ENCODE data around the gene ARL6IP5. TPM values are rescaled to one million over a fixed set of nuclear protein-coding genes. Genes with fewer than 3 reads are reported as not detected.

Gene ARL6IP5
- total RNA-seq, 1 experiment from 2014 or later: 30.0 TPM

GRCh38 chr3:69063636-69064035 lies 21.1 kb upstream of the ARL6IP5 start:
- Histone ChIP-seq H3K4me3 (replicated peaks in 1 of 2; ENCODE audit: low read depth in 1 of 2, low read length in 2 of 2) (no peak overlapping the region), H2AFZ (ENCODE audit: low read depth, low read length, poor library complexity, severe bottlenecking) (no peak overlapping the region), H4K20me1 (ENCODE audit: insufficient read depth) (no peaks in the 10 kb centered on the region), H3K36me3 (ENCODE audit: control insufficient read depth in 1 of 2, insufficient read depth in 2 of 2, low read length in 2 of 2) (peaks cover 18 to 26% of the 10 kb centered on the region in 2 experiments; a peak in 3 of 4 replicates), H3K9me2 (ENCODE audit: insufficient read depth) (no peaks in the 10 kb centered on the region), H3K79me2 (ENCODE audit: insufficient read depth, low read length) (no peaks in the 10 kb centered on the region), H3K9ac (ENCODE audit: low read length) (no peak overlapping the region), H3K4me1 (ENCODE audit: control insufficient read depth in 1 of 2, insufficient read depth in 2 of 2, low read length in 2 of 2) (no peaks in the 10 kb centered on the region), H3K27me3 (ENCODE audit: insufficient read depth, low read length) (no peaks in the 10 kb centered on the region), H3K9me3 (ENCODE audit: control insufficient read depth in 1 of 2, insufficient read depth in 1 of 2, low read depth in 1 of 2, low read length in 2 of 2) (no peaks in the 10 kb centered on the region), H3K4me2 (ENCODE audit: low read length) (no peak overlapping the region), H3K27ac (ENCODE audit: low read depth, low read length) (no peak overlapping the region)
- RAD21 ChIA-PET (ENCODE audit: low non-redundant PET in 1 of 2, low total read pairs in 2 of 2, uncharacterized antibody in 2 of 2, unreplicated experiment in 2 of 2): no interaction called here
- CTCF ChIA-PET: no interaction called here
- TF ChIP-seq, protein P1, sequence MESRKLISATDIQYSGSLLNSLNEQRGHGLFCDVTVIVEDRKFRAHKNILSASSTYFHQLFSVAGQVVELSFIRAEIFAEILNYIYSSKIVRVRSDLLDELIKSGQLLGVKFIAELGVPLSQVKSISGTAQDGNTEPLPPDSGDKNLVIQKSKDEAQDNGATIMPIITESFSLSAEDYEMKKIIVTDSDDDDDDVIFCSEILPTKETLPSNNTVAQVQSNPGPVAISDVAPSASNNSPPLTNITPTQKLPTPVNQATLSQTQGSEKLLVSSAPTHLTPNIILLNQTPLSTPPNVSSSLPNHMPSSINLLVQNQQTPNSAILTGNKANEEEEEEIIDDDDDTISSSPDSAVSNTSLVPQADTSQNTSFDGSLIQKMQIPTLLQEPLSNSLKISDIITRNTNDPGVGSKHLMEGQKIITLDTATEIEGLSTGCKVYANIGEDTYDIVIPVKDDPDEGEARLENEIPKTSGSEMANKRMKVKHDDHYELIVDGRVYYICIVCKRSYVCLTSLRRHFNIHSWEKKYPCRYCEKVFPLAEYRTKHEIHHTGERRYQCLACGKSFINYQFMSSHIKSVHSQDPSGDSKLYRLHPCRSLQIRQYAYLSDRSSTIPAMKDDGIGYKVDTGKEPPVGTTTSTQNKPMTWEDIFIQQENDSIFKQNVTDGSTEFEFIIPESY (IDR thresholded peaks at IDR 0.05; ENCODE audit: extremely low read depth, insufficient replicate concordance, low read length): no peak
- no peak for TF ChIP-seq JUND (IDR thresholded peaks at IDR 0.05)
- TF ChIP-seq ZFX (IDR thresholded peaks at IDR 0.05): no peak
- TF ChIP-seq SRF (IDR thresholded peaks at IDR 0.05; ENCODE audit: low read depth): no peak
- TF ChIP-seq EGR1 (IDR thresholded peaks at IDR 0.05; ENCODE audit: low read depth): no peak
- no peak for TF ChIP-seq TCF7L2 (IDR thresholded peaks at IDR 0.05; ENCODE audit: borderline replicate concordance, extremely low read depth, insufficient read depth, insufficient read length)
- no peak for TF ChIP-seq ATF3 (IDR thresholded peaks at IDR 0.05)
- no peak for TF ChIP-seq RAD21 (IDR thresholded peaks at IDR 0.05; ENCODE audit: low read depth)
- no peak for TF ChIP-seq POLR2AphosphoS5 (IDR thresholded peaks at IDR 0.05; ENCODE audit: low read depth, low read length)
- no peak for TF ChIP-seq YY1 (IDR thresholded peaks at IDR 0.05; ENCODE audit: extremely low read depth, insufficient replicate concordance, low read depth, low read length)
- TF ChIP-seq SIN3A (IDR thresholded peaks at IDR 0.05; ENCODE audit: low read depth): no peak
- no peak for TF ChIP-seq MAX (IDR thresholded peaks at IDR 0.05)
- no peak for TF ChIP-seq ELF1 (IDR thresholded peaks at IDR 0.05; ENCODE audit: borderline replicate concordance, low read depth)
- TF ChIP-seq, protein P2, sequence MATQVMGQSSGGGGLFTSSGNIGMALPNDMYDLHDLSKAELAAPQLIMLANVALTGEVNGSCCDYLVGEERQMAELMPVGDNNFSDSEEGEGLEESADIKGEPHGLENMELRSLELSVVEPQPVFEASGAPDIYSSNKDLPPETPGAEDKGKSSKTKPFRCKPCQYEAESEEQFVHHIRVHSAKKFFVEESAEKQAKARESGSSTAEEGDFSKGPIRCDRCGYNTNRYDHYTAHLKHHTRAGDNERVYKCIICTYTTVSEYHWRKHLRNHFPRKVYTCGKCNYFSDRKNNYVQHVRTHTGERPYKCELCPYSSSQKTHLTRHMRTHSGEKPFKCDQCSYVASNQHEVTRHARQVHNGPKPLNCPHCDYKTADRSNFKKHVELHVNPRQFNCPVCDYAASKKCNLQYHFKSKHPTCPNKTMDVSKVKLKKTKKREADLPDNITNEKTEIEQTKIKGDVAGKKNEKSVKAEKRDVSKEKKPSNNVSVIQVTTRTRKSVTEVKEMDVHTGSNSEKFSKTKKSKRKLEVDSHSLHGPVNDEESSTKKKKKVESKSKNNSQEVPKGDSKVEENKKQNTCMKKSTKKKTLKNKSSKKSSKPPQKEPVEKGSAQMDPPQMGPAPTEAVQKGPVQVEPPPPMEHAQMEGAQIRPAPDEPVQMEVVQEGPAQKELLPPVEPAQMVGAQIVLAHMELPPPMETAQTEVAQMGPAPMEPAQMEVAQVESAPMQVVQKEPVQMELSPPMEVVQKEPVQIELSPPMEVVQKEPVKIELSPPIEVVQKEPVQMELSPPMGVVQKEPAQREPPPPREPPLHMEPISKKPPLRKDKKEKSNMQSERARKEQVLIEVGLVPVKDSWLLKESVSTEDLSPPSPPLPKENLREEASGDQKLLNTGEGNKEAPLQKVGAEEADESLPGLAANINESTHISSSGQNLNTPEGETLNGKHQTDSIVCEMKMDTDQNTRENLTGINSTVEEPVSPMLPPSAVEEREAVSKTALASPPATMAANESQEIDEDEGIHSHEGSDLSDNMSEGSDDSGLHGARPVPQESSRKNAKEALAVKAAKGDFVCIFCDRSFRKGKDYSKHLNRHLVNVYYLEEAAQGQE (IDR thresholded peaks at IDR 0.05; ENCODE audit: low read depth): no peak
- TF ChIP-seq CBX3 (IDR thresholded peaks at IDR 0.05; ENCODE audit: low read depth): no peak
- POLR2A ChIA-PET: interaction anchor here (1.1 kb wide), 1 partner anchor 11 kb away, joined by 3 read pairs; the partner anchor contains the start of gene TMF1
- DNase-seq (ENCODE audit: low read depth, low spot score) (no peak), ATAC-seq (no peak)
- intact Hi-C loops (cut with micrococcal nuclease): no loop called here
- no TSS peak for BruUV-seq (replicated peaks)

Data from HCT116 (cell line).